Smooth muscle cell (in vitro differentiated cells): Measurements from ENCODE around the gene RAB11FIP3. TPM values are rescaled to one million over a fixed set of nuclear protein-coding genes. Genes with fewer than 3 reads are reported as not detected.

ENCODE experiments used
- DNase-seq: peaks from one replicate; lab custom pipeline; 2025; ENCODE audit not compliant: unreplicated experiment; lab: John Stamatoyannopoulos, UW
- H2AFZ ChIP-seq: fragments of 200-600 bp; sonication (generic); 2 replicates; pipeline ENCODE4 v1.6.0; 2016; ENCODE audit warnings: antibody characterized with exemption, low read depth, mild to moderate bottlenecking
- H3F3A ChIP-seq: fragments of 200-600 bp; sonication (generic); 2 replicates; pipeline ENCODE4 v1.6.0; 2017; ENCODE audit warnings: antibody characterized with exemption, low read depth
- H3K27ac ChIP-seq: fragments of 200-600 bp; sonication (generic); 2 replicates; pipeline ENCODE4 v1.5.1; 2016; ENCODE audit warnings: low read depth, mild to moderate bottlenecking
- H3K27me3 ChIP-seq: fragments of 200-600 bp; sonication (generic); 2 replicates; pipeline ENCODE4 v1.6.1; 2016; ENCODE audit warnings: low read depth, mild to moderate bottlenecking
- H3K36me3 ChIP-seq: fragments of 200-600 bp; sonication (generic); 2 replicates; pipeline ENCODE4 v1.5.1; 2016; ENCODE audit warnings: low read depth
- H3K4me1 ChIP-seq: fragments of 200-600 bp; sonication (generic); 2 replicates; pipeline ENCODE4 v1.5.1; 2016; ENCODE audit warnings: low read depth
- H3K4me2 ChIP-seq: fragments of 200-600 bp; sonication (generic); 2 replicates; pipeline ENCODE4 v1.6.0; 2016; ENCODE audit warnings: mild to moderate bottlenecking
- H3K4me3 ChIP-seq: fragments of 200-600 bp; sonication (generic); 2 replicates; pipeline ENCODE4 v1.5.1; 2016; ENCODE audit warnings: mild to moderate bottlenecking
- H3K79me2 ChIP-seq: fragments of 200-600 bp; sonication (generic); 2 replicates; pipeline ENCODE4 v1.6.0; 2016; ENCODE audit warnings: low read depth, mild to moderate bottlenecking
- H3K9ac ChIP-seq: fragments of 200-600 bp; sonication (generic); 2 replicates; pipeline ENCODE4 v1.6.0; 2016; ENCODE audit warnings: low read depth
- H3K9me3 ChIP-seq: fragments of 200-600 bp; sonication (generic); replicated peaks from 2 replicates; pipeline ENCODE4 v1.5.1; 2016; ENCODE audit warnings: low read depth
- H4K20me1 ChIP-seq: fragments of 200-600 bp; sonication (generic); 2 replicates; pipeline ENCODE4 v1.6.0; 2016; ENCODE audit warnings: low read depth
- CTCF ChIP-seq: fragments of 200-600 bp; sonication (generic); IDR thresholded peaks from 2 replicates; pipeline ENCODE4 v1.5.1; 2017; ENCODE audit warnings: borderline replicate concordance, mild to moderate bottlenecking, antibody characterized with exemption; ENCODE audit not compliant: insufficient read depth, poor library complexity, severe bottlenecking
- WGBS: methylation state at CpG from one replicate; pipeline ENCODE4 v1.1.7; 2016; ENCODE audit warnings: low lambda C conversion rate; 5-methylcytosine and 5-hydroxymethylcytosine counted together
- polyA plus RNA-seq: library from polyadenylated mRNA; unstranded; fragments of >200 nt; fragmentation: Nextera tagmentation; extraction: Ambion mirVana; gene quantifications from 2 replicates; pipeline ENCODE4 v1.2.1, GENCODE V29; 2016
- total RNA-seq: library from RNA; depleted of rRNA; stranded (reverse); fragments of >200 nt; gene quantifications from 2 replicates; pipeline ENCODE4 v1.2.3, GENCODE V29; 2014

RAB11FIP3 gene
- total and polyA plus RNA-seq, 2 experiments from 2014 or later = 19.5 to 20.4 TPM

GRCh38 chr16:533391-534123, 108.1 kb downstream of the RAB11FIP3 start:
- no peak for DNase-seq
- Histone ChIP-seq H3K4me1 (peaks cover 10% of the 10 kb centered on the region), H3K4me3 (no peak overlapping the region), H3K4me2 (no peak overlapping the region), H3F3A (no peaks in the 10 kb centered on the region), H4K20me1 (peaks cover 96% of the 10 kb centered on the region), H3K36me3 (no peaks in the 10 kb centered on the region), H2AFZ (no peak overlapping the region), H3K9me3 (no peaks in the 10 kb centered on the region), H3K79me2 (peaks cover 80% of the 10 kb centered on the region), H3K27me3 (no peaks in the 10 kb centered on the region), H3K27ac (no peak overlapping the region), H3K9ac (no peak overlapping the region)
- 91% methylated on average over 30 of the region's 30 CpGs for WGBS
- no peak for TF ChIP-seq CTCF

- H3K9ac ChIP-seq = no peak overlapping the region
- no peak overlapping the region for H3K27ac ChIP-seq
Observed at GRCh38 chr16:534135-534534, 108.7 kb downstream of the RAB11FIP3 start.

GRCh38 chr16:534856-535445, 109.5 kb downstream of the RAB11FIP3 start:
- Histone ChIP-seq H2AFZ (no peak overlapping the region), H3K36me3 (no peaks in the 10 kb centered on the region), H3K9ac (no peak overlapping the region), H4K20me1 (peaks cover 97% of the 10 kb centered on the region), H3K4me3 (no peak overlapping the region), H3K4me2 (no peak overlapping the region), H3K9me3 (no peaks in the 10 kb centered on the region), H3K79me2 (peaks cover 79% of the 10 kb centered on the region), H3K27ac (no peak overlapping the region), H3F3A (no peaks in the 10 kb centered on the region), H3K4me1 (no peaks in the 10 kb centered on the region), H3K27me3 (no peaks in the 10 kb centered on the region)
- no peak for TF ChIP-seq CTCF
- WGBS = 91% methylated on average over 16 of the region's 27 CpGs
- DNase-seq = no peak

More at GRCh38 chr16:534135-534534, 108.7 kb downstream of the RAB11FIP3 start:
- peaks cover 79% of the 10 kb centered on the region for H3K79me2 ChIP-seq
- no peaks in the 10 kb centered on the region for H3K9me3 ChIP-seq
- no peaks in the 10 kb centered on the region for H3K36me3 ChIP-seq
- H3K27me3 ChIP-seq = no peaks in the 10 kb centered on the region
- peaks cover 97% of the 10 kb centered on the region for H4K20me1 ChIP-seq
- no peak for DNase-seq
- no peak overlapping the region for H3K4me2 ChIP-seq
- no peak overlapping the region for H3K4me3 ChIP-seq
- 94% methylated on average over 11 of the region's 21 CpGs for WGBS
- peaks cover 6% of the 10 kb centered on the region for H3K4me1 ChIP-seq
- no peak overlapping the region for H2AFZ ChIP-seq
- TF ChIP-seq CTCF = no peak
- no peaks in the 10 kb centered on the region for H3F3A ChIP-seq
